DMS153 (cell line): ENCODE data around the gene PKD1L1.

Source experiments
- DNase-seq: peaks from one replicate; lab custom pipeline; 2025; lab: John Stamatoyannopoulos, UW

PKD1L1 gene

GRCh38 chr7:47735431-47736345 is 212.6 kb downstream of the PKD1L1 start:
- DNase-seq, result no peak

GRCh38 chr7:47734949-47735291 is 213.3 kb downstream of the PKD1L1 start:
- DNase-seq, result no peak

GRCh38 chr7:47734287-47734948 is 213.8 kb downstream of the PKD1L1 start:
- DNase-seq, result no peak

GRCh38 chr7:47730142-47730541 is 218.1 kb downstream of the PKD1L1 start:
- no peak for DNase-seq

- no peak for DNase-seq
Observed at GRCh38 chr7:47726047-47726726, 222.1 kb downstream of the PKD1L1 start.

- no peak for DNase-seq
Observed at GRCh38 chr7:47725031-47725780, 223.1 kb downstream of the PKD1L1 start.
